WI38 (cell line): ENCODE measurements around the gene CSPG5.

ENCODE experiments used
- H3K4me3 ChIP-seq: 2 replicates; pipeline ENCODE4 v1.5.1; 2011; ENCODE audit warnings: low read depth, mild to moderate bottlenecking, control low read depth, low read length
- CTCF ChIP-seq: IDR thresholded peaks from 2 replicates; pipeline ENCODE4 v1.5.1; 2012; ENCODE audit warnings: low read depth, mild to moderate bottlenecking, control low read depth, low read length

Gene CSPG5

GRCh38 chr3:47588053-47588452, 9.4 kb upstream of the CSPG5 start:
- H3K4me3 ChIP-seq = no peak overlapping the region
- no peak for TF ChIP-seq CTCF

- TF ChIP-seq CTCF = no peak
- H3K4me3 ChIP-seq = no peak overlapping the region
Observed at GRCh38 chr3:47586746-47587145, 8.1 kb upstream of the CSPG5 start.

GRCh38 chr3:47583320-47584075, 4.8 kb upstream of the CSPG5 start:
- TF ChIP-seq CTCF = no peak
- H3K4me3 ChIP-seq = no peak overlapping the region

GRCh38 chr3:47581835-47582234, 3.2 kb upstream of the CSPG5 start:
- no peak overlapping the region for H3K4me3 ChIP-seq
- TF ChIP-seq CTCF = no peak

- TF ChIP-seq CTCF = no peak
- H3K4me3 ChIP-seq = no peak overlapping the region
Observed at GRCh38 chr3:47581422-47581821, 2.8 kb upstream of the CSPG5 start.

- no peak overlapping the region for H3K4me3 ChIP-seq
- TF ChIP-seq CTCF = no peak
Observed at GRCh38 chr3:47580481-47580880, 1.8 kb upstream of the CSPG5 start.

GRCh38 chr3:47579875-47580274, 1.2 kb upstream of the CSPG5 start:
- H3K4me3 ChIP-seq = no peak overlapping the region
- TF ChIP-seq CTCF = no peak
